Right lobe of liver (tissue), 4 donors: ENCODE results near the gene DVL3.

ENCODE experiments used
- CTCF ChIP-seq, 4 donors: fragments of 200-600 bp in 3 of 4; fragments of 450-650 bp in 1 of 4; IDR thresholded peaks; one replicate each; pipeline versions ENCODE4 v1.5.1 to v1.8.0; 2016 to 2022; ENCODE audit warnings: antibody characterized with exemption in 4 of 4, mild to moderate bottlenecking in 2 of 4
- POLR2A ChIP-seq: fragments of 450-650 bp; IDR thresholded peaks from one replicate; pipeline ENCODE4 v1.6.1; 2017; ENCODE audit warnings: antibody characterized with exemption, mild to moderate bottlenecking
- donor health status: DM: no; HTN: no; CAD: no.
- donor health status: DM: no; HTN: no; CAD: no.
- donor health status: DM: no; HTN: yes; CAD: no.

- TF ChIP-seq CTCF (IDR thresholded peaks at IDR 0.05) (no peak), POLR2A (no peak)
Measured at GRCh38 chr3:184134746-184135148, 20.4 kb upstream of the DVL3 start.
